Measurements from ENCODE around the gene TNFRSF18.

The TNFRSF18 gene

DNA sequence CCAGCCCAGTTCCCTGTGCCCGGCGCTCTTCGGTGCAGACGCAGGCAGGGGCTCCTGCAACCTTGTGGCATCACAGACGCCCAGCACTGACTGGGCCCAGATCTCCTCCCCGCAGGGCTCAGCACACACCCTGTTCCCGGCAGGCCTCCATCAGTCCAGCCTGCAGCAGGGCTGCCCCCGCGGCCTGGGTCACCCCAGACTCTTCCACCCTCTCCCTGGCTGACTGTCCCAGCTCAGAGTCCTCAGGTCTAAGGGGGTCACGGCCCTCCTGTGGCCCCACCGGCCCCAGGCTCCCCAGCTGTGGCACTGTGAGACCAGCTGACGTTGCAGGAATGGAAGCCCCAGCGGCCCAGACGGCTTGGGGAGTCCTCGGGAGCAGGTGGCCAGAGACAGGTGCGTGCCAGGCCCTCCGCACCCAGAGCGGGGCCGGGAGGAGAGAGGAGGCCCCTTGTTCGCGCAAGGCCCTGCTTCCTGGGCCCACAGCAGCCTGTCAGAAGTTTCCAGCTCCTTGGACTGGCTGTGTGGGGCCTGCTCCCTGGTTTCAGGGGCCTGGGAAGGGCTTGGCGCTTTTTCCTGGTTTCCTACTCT, 29.9 kb upstream of the TNFRSF18 start:
- peaks cover 0 to 40% (median 11%) of the 10 kb centered on the region in 4 donors for H3K4me1 ChIP-seq
- intact Hi-C loops (cut with DNase I; ENCODE audit: low total_unique reads) = no loop called here
- peaks cover 0 to 44% of the 10 kb centered on the region in 2 donors for H3K27me3 ChIP-seq
- H3K36me3 ChIP-seq = peaks cover 0 to 20% (median 0%) of the 10 kb centered on the region in 3 donors
- H3K9me3 ChIP-seq = no peaks in the 10 kb centered on the region
- no peak overlapping the region for H3K27ac ChIP-seq
- TF ChIP-seq, protein P1, sequence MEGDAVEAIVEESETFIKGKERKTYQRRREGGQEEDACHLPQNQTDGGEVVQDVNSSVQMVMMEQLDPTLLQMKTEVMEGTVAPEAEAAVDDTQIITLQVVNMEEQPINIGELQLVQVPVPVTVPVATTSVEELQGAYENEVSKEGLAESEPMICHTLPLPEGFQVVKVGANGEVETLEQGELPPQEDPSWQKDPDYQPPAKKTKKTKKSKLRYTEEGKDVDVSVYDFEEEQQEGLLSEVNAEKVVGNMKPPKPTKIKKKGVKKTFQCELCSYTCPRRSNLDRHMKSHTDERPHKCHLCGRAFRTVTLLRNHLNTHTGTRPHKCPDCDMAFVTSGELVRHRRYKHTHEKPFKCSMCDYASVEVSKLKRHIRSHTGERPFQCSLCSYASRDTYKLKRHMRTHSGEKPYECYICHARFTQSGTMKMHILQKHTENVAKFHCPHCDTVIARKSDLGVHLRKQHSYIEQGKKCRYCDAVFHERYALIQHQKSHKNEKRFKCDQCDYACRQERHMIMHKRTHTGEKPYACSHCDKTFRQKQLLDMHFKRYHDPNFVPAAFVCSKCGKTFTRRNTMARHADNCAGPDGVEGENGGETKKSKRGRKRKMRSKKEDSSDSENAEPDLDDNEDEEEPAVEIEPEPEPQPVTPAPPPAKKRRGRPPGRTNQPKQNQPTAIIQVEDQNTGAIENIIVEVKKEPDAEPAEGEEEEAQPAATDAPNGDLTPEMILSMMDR (IDR thresholded peaks at IDR 0.05) = no peak
- DNase-seq = no peak
- no peak overlapping the region for H3K4me3 ChIP-seq

DNA sequence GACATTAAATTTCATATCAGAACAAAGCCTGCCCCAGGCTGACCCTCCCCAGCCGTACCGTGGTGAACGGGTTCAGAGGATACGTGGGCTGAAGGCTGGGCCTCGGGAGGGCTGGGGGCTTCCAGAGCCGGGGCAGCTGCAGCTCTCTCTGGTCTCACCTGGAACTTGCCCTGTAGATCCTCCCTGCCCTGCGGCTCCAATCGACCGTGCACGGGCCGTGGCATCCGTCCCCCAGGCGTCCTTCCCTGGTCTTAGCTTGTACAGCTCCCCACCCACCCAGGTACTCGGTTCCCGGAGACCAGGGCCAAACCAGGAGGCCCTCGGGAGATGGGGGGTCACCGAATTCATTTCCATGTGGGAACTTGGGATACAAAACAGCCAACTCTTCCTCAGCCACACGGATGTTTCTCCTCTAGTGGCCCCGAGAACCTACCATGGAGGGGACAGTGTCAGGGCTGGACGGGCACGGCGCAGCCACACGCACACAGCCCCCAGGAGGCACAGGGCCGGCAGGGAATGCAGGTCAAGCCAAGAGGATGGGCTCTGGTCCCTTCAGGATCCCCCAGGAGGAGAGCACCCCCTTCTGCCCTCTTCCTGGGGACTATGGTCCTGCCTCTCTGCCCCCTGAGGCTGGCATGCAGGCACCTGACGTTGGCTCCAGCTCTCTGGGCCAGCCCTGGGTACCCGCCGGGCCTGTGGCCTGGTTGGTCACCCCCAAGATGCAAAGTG, 28.8 kb upstream of the TNFRSF18 start:
- Histone ChIP-seq H3K4me3 (no peak overlapping the region), H3K4me1 (peaks cover 0 to 50% (median 19%) of the 10 kb centered on the region in 4 donors), H3K27me3 (peaks cover 0 to 34% of the 10 kb centered on the region in 2 donors), H3K27ac (no peak overlapping the region), H3K9me3 (no peaks in the 10 kb centered on the region), H3K36me3 (peaks cover 0 to 20% (median 0%) of the 10 kb centered on the region in 3 donors)
- no peak for DNase-seq
- intact Hi-C loops (cut with DNase I; ENCODE audit: low total_unique reads) = no loop called here
- TF ChIP-seq, protein P1 (IDR thresholded peaks at IDR 0.05) = no peak

DNA sequence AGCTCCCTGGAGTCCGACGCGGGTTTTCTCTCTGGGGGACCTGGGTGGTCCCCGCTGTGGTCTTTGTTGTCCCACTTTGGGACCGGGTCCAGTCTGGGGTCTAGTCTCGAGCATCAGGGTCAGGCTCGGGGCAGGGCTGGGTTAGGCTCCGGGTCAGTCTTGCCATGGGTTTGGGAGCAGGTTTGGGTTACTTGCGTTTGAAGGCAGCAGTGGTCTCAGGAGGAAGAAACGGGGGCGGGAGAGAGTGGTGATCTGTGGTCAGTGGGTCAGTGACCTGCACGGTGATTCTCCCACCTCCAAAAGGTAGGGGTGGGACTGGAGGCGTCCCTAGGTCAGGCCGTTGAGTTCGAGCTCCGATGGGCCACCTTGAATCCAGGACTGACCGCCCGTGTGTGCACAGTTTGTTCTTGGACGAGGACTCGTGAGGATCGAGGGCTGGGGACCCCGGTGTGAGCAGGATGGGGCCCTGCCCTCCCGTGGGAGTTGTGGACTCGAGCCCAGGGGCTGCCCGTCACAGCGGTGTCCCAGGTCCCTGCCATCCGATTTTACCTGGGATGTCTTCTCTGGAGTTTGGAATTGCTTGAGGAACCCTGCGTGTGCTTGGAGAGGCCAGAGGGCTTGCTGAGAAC, 27.9 kb upstream of the TNFRSF18 start:
- peaks cover 0 to 21% (median 0%) of the 10 kb centered on the region in 3 donors for H3K36me3 ChIP-seq
- H3K4me1 ChIP-seq = peaks cover 0 to 52% (median 28%) of the 10 kb centered on the region in 4 donors
- no peak overlapping the region for H3K27ac ChIP-seq
- TF ChIP-seq, protein P1 (IDR thresholded peaks at IDR 0.05) = no peak
- no peak for DNase-seq
- intact Hi-C loops (cut with DNase I; ENCODE audit: low total_unique reads) = loop anchor here (5.0 kb wide), 1 partner anchor 112 kb away; no protein-coding TSS in a partner anchor
- H3K4me3 ChIP-seq = no peak overlapping the region
- H3K9me3 ChIP-seq = no peaks in the 10 kb centered on the region
- peaks cover 0 to 25% of the 10 kb centered on the region in 2 donors for H3K27me3 ChIP-seq

DNA sequence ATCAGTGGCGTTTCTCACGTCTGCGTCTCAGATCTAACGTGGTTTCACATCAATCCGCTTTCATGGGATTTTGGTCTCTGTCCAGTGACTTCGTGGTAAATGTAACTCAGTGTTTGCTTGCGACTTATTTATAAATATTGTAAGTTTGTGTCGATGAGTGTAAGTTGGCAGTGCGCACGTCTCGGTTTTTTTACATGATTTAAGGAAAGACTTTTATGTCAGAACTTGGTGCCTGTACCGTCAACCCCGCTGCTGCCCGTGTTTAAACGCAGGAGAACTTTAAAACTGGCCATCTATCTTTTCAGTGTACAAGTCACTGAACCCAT, 27.1 kb upstream of the TNFRSF18 start:
- no peak for DNase-seq
- Histone ChIP-seq H3K36me3 (peaks cover 2 to 28% (median 5%) of the 10 kb centered on the region in 3 donors), H3K27me3 (peaks cover 0 to 17% of the 10 kb centered on the region in 2 donors), H3K4me3 (no peak overlapping the region), H3K9me3 (no peaks in the 10 kb centered on the region), H3K4me1 (peaks cover 0 to 51% (median 32%) of the 10 kb centered on the region in 4 donors), H3K27ac (no peak overlapping the region)
- intact Hi-C loops (cut with DNase I; ENCODE audit: low total_unique reads) = loop anchor here (5.0 kb wide), 1 partner anchor 111 kb away; no protein-coding TSS in a partner anchor
- TF ChIP-seq, protein P1 (IDR thresholded peaks at IDR 0.05) = no peak

DNA sequence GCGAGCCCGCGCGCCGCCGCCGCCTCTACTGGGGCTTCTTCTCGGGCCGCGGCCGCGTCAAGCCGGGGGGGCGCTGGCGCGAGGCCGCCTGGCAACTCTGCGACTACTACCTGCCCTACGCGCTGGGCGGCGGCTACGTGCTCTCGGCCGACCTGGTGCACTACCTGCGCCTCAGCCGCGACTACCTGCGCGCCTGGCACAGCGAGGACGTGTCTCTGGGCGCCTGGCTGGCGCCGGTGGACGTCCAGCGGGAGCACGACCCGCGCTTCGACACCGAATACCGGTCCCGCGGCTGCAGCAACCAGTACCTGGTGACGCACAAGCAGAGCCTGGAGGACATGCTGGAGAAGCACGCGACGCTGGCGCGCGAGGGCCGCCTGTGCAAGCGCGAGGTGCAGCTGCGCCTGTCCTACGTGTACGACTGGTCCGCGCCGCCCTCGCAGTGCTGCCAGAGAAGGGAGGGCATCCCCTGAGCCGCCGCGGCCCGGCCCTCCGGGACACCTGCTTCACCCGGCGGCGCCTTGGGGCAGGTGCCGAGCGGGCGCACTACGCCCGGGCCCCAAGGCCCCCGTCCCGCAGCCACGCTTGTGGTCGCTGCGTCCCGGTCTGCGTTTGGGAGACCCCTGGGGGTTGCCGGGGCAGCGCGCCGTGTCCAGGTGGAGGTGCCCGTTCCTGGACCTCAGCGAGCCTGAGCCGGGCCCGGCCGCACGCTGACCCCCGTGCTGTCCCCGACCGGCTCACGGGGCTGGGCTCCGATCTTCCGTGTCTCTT, 26.6 kb upstream of the TNFRSF18 start:
- TF ChIP-seq, protein P1 (IDR thresholded peaks at IDR 0.05) = no peak
- Histone ChIP-seq H3K36me3 (peaks cover 7 to 34% (median 11%) of the 10 kb centered on the region in 3 donors), H3K27me3 (peaks cover 0 to 12% of the 10 kb centered on the region in 2 donors), H3K9me3 (no peaks in the 10 kb centered on the region), H3K4me1 (peaks cover 0 to 47% (median 34%) of the 10 kb centered on the region in 4 donors), H3K27ac (no peak overlapping the region), H3K4me3 (peak overlapping the region; percentile 94 to 99)
- intact Hi-C loops (cut with DNase I; ENCODE audit: low total_unique reads) = loop anchor here (5.0 kb wide), 1 partner anchor 111 kb away; no protein-coding TSS in a partner anchor
- no peak for DNase-seq
